Measurements from ENCODE around the gene TOP3A.

GRCh38 chr17:18356624-18357023, 41.8 kb upstream of the TOP3A start:
- TF ChIP-seq, protein P1, sequence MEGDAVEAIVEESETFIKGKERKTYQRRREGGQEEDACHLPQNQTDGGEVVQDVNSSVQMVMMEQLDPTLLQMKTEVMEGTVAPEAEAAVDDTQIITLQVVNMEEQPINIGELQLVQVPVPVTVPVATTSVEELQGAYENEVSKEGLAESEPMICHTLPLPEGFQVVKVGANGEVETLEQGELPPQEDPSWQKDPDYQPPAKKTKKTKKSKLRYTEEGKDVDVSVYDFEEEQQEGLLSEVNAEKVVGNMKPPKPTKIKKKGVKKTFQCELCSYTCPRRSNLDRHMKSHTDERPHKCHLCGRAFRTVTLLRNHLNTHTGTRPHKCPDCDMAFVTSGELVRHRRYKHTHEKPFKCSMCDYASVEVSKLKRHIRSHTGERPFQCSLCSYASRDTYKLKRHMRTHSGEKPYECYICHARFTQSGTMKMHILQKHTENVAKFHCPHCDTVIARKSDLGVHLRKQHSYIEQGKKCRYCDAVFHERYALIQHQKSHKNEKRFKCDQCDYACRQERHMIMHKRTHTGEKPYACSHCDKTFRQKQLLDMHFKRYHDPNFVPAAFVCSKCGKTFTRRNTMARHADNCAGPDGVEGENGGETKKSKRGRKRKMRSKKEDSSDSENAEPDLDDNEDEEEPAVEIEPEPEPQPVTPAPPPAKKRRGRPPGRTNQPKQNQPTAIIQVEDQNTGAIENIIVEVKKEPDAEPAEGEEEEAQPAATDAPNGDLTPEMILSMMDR (conservative IDR thresholded peaks at IDR 0.05; ENCODE audit: low read depth in 2 of 2) = no peak
- TF ChIP-seq EZH2 (IDR thresholded peaks at IDR 0.05; ENCODE audit: low read depth, unreplicated experiment) = no peak
- TF ChIP-seq ETS1 (IDR thresholded peaks at IDR 0.05) = no peak
- no peak for TF ChIP-seq REST (IDR thresholded peaks at IDR 0.05; ENCODE audit: unreplicated experiment)
- no peak for TF ChIP-seq EZH2phosphoT487 (IDR thresholded peaks at IDR 0.05; ENCODE audit: unreplicated experiment)
- TF ChIP-seq CREB1 (CRISPR knock-in tag; IDR thresholded peaks at IDR 0.05; ENCODE audit: low read depth) = no peak
- TF ChIP-seq NANOG (IDR thresholded peaks at IDR 0.05; ENCODE audit: borderline replicate concordance) = no peak
- TF ChIP-seq POLR2AphosphoS5 (IDR thresholded peaks at IDR 0.05; ENCODE audit: low read depth) = no peak
- TF ChIP-seq ZNF331 (CRISPR knock-in tag; IDR thresholded peaks at IDR 0.05; ENCODE audit: low read depth) = no peak
- no peak for TF ChIP-seq JUNB (IDR thresholded peaks at IDR 0.05; ENCODE audit: unreplicated experiment)

Measured in GM23338 (cell line).